Ureter (tissue), 1 donor: Measurements from ENCODE around the gene KDM4B. TPM values are rescaled to one million over a fixed set of nuclear protein-coding genes. Genes with fewer than 3 reads are reported as not detected.
A peak's percentile ranks its signal among the peaks of the same experiment; 100 is the strongest.

Source experiments
- DNase-seq: peaks from one replicate; pipeline ENCODE4 v3.0.0-alpha.2; 2020; ENCODE audit warnings: low spot score
- total RNA-seq: library from RNA; stranded (reverse); gene quantifications from one replicate; pipeline ENCODE4 v1.2.4, GENCODE V29; 2023
- donor health status: DM: yes; HTN: yes; CAD: no.

Gene KDM4B
- total RNA-seq, 1 donor from 2014 or later, result 58.3 TPM

DNA sequence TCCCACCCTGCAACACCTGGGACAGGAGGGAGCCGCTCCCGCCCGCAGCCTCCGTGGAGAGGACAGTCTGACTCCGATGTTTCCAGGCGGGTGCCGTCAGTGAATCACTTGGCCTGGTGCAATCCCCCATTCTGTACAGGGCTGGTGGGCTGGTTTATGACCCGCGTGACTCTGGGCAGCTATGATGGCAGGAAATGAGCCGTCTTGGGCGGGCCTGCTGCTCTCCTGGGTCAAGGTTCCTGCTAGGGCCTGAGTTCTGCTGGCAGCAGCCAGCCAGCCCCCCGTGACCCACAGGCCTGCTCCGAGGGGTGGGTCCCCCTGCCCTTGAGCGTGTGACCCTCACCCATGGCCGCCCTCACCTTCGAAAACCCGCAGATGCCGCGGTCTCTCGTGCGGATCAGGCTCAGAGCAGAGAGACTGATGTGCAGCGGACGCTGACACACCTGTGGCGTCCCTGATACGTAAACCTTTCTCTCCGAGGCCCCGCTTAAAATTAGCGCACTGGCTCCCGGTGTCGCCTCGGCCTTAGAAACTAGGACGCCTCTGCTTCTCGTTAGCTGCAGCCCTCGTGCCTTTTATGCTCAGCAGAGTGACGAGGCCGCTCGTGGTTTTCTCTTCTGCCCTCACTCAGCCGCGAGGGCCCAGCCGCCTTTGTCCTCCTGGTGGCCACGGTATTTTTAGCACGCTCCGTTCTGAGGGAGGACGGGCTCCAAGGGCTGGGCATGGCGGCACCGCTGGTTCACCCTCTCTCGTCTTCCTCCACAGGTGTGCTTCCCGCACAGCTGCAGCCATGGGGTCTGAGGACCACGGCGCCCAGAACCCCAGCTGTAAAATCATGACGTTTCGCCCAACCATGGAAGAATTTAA lies 63.4 kb downstream of the KDM4B start:
- DNase-seq, result peak; percentile 43

DNA sequence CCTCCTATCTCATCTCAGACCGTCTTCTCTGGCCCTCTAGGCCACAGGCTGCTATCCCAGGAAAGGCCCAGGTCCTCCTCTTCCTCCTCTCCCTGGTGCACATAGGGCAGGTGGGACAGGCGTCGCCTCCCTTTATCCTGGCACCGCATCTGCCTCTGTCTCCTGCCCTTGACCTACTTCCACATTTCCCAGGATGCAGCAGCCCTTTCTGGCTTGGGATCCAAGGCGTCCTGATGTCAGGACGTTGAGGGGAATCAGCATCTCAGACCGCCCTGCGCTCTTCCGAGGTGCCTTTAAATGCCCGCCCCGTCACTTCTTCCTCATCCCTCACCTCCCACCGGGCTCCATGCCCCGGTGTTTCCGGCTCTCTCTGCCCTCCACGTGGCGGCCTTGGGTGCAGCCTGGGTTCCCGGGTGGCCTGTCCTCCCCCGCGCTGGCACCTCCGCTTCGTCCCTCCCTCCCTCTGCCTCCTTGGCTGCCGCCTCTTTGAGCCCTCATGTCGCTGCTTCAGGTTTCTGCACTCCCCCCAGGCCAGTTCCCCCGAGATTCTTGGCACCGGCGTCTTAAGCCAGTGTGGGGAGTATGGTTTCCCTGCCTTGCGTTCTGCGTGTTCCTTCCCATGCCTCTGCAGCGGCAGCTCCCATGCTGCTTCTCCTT lies 66.3 kb downstream of the KDM4B start:
- DNase-seq, result no peak

DNA sequence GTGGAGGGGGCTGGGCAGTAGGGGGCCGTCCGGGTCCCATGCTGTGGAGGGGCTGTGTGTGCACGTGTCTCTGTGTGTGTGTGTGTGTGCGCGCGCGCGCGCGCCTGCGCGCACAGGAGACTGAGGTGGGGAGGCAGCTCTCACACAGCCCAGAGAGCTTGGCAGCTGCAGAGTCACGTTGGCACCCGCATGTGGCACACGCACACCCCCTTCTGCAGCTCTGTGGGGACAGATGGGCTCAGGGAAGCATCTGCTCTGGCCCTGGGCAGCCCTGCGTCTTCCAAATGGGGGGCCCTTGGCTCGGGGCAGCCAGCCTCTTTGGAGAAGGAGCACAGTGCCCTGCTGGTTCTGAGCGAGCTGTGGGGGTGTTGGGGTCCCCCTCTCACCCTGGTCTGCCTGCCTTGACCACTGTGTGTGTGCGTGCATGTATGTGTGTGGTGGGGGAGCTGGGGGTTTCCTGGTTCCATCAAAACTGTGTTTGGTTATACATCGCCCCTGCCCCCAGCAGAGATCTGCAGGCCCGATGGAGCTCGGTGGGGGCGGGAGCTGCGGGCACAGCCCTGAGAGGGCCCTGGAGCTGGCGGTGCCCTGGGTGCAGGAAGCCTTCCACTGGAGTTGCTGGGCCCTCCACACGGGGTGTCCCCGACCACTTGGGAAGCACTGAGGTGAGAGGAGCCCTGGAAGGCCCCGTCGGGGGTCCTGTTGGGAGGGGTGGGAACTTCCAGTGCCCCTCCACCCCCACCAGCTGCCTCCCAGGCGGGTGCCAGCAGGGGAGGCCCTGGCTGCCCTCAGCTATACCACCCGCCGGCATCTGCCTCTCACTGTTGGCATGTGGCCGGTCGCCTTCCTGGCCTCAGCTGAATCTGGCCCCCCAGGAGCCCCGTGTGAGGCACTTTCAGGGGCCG lies 67.1 kb downstream of the KDM4B start:
- DNase-seq, result no peak

DNA sequence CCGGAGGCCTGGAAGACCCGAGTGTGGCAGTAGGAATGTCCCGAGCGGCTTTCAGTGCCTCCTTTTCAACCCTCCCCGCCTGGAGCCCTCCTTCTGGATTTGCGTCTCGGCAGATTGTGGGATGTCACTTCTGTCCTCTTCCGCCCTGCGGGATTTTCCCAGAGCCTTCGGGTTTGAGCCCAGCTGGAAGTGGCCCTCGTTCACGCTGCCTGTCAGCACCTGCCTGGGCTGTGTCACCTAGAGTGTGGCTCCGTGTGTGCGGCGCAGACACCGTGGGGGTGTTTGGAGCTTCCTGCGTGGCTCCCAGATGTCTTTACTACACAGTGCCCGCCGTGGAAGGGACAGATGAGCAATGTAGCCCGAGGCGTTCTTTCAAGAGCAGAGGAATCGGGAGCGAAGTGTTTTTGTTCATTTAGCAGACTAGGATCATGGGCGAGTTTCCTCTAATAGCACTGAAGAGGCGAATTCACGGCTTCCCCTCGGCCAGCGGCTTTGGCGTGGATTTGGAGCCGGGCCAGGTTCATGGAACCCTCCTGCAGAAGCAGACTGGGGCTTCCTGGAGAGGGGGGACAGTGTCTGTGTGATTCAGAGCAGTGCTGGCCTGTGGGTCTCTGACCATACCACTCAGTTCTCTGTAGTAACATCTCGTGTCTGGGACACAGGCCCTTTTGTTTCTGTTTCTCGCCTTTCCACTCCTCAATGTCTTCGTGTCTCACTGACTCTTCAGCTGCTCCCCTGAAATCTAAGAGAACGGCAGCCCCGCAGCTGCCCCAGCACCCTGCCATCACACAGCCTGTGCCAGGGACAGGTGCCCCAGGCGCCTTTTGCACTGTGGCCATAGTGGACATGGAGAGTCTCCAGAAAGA lies 68.0 kb downstream of the KDM4B start:
- no peak for DNase-seq

DNA sequence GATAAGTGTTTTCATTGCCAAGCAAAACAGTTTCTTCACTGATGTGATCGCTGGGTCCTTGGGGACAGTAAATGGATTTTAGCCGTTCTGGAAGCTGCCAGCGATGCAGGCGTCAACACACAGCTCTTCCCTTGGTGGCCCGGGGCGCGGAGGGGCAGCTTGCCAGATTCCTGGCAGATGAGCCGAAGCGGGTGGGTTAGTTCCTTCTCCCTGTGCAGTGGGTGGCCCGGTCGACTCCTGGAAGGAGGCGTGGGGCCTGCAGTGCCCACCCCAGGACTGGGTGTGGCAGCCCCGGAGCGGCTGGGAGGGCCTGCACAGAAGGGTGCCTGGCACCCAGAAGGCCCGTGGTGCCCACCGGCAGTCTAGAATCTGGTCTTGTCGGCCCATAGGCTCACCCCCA lies 69.0 kb downstream of the KDM4B start:
- no peak for DNase-seq

DNA sequence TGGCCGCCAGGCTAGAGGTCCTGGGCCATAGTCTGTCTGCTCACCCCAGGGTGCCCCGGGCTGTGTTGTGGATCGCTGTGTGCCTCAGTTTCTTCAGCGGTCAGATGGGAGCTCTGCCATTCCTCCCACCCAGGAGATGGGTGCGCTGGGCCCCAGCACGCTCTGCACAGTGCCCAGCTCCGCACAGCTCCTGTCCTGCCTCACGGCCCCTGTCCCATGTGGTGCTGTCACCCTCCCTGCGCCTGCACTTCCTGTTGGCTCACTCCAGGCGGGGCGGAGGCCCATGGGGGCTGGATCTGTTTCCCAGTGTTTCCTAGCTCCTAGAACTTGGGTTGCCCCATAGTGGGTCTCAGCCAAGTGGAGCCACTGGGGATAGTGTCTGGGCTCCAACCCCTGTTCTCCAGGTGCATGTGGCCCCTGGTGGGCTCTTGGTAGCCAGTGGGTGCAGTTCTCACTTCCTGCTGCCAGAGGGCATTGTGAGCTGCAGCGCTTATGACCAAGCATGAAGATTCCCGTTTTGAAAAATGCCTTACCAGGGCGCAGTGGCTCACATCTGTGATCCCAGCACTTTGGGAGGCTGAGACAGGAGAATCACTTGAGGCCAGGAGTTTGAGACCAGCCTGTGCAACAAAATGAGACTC lies 69.8 kb downstream of the KDM4B start:
- DNase-seq, result no peak

DNA sequence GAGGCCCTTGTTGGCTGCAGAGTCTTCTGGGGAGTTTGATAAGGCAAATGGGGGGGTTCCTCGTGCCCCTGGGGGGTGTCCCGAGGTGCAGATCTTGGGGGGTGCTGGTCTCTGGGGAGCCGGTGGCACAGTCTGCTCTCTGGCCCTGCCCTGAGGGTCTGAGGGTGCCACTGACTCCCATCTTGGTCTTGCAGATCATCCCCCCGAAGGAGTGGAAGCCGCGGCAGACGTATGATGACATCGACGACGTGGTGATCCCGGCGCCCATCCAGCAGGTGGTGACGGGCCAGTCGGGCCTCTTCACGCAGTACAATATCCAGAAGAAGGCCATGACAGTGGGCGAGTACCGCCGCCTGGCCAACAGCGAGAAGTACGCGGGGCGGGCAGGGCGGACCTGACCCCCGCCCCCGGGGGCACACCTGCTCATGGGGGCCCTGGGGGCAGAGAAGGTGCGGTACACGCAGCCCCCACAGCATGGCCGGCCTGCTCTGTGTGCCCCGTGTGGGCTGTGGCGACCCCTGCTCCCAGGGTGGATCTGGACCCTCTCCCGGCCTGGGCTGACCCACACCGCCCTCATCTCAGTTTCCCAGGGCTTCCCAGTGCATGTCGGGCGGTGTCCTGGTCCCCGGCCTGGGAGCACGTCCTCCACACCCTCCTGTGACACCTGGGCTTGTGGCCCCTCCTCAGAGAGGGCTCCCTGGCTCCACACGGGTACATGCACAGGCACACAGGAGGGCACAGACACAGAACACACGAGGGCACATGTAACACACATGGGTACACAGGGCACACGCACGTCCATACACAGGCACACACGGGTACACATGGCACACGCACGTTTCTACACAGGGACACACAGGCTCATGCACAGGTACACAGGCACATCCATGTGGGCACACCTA lies 71.0 kb downstream of the KDM4B start:
- no peak for DNase-seq

DNA sequence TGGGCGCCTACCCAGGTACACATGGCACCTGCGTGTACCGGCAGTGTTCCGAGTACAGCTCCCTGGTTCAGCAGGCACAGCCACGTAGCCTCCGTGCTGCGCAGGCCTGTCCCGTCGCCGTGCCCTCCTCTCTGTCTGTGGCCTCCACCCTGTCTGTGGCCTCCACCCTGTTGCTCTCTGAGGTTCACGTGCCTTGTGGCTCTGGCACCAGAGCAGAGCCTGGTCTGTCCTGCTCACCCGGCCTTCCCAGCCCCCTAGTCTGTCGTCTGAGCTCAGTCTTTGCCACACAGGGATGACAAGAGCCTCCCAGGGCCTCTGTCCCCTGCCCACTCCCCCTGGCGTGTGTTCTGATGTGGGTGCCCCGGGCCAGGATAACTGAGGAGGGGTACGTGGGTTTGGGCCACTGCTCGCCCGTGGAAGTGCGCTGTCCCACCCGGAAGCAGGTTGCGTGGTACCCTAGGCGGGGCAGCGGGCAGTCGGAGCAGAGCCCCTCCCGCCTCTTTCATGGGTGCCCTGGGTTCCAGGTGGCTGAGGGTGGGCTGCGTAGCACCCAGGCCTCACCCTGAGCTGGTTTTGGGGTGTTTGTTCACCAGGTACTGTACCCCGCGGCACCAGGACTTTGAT lies 71.7 kb downstream of the KDM4B start:
- no peak for DNase-seq

DNA sequence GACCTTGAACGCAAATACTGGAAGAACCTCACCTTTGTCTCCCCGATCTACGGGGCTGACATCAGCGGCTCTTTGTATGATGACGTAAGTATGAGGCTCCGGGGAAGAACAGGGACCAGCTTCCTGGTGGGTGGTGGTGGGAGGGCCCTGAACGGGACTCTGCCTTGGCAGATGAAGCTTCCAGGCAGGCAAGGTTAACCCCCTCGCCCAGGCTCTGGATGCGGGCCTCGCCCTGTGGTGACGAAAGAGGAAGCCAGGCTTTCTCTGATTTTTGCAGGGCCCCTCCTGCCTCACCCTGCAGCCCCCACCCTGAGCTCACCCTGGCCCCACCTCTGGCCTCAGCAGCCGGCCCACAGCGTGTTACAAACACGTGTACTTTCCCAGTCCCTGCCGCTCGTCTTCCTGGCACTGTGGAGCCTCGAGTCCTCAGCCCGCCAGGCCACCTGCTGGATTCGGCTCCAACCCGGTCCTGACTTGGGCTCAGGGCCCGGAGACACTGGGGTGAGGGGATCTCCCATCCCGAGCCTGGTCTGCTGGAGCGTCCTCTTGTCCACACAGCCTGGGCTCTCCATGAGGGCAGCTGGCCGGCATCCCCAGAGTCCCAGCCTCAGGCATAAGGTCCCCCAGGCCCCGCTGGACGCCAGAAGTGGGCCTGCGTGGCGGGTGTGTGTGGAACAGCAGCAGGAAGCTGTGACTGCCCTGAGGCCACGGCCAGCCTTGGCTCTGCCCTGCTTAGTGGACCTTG lies 72.4 kb downstream of the KDM4B start:
- DNase-seq, result no peak

DNA sequence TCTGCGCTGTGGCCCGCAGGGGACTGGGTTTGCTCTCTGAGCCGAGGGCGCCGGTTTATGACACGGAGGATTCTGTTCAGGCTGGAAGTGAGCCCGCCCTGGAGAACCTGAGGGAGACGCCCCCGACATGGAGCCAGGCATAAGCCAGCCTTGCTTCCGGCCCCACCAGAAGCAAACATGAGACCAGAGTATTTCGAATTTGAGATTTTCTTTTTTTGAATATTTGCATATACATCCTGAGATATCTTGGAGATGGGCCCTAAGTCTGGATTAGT lies 72.9 kb downstream of the KDM4B start:
- no peak for DNase-seq

DNA sequence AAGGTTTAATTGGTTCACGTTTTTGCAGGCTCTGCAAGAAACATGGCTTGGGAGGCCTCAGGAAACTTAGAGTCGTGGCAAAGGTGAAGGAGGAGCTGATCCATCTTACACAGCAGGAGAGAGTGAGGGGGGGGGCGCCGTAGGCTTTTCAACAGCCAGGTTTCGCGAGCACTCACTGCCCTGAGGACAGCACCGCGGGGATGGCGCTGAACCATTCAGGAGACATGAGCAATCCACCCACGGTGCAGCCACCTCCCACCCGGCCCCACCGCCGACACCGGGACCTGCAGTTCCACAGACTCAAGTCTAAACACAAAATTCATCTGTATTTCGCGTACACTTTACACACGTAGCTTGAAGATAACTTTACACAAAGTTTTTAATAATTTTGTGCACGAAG lies 73.6 kb downstream of the KDM4B start:
- no peak for DNase-seq

DNA sequence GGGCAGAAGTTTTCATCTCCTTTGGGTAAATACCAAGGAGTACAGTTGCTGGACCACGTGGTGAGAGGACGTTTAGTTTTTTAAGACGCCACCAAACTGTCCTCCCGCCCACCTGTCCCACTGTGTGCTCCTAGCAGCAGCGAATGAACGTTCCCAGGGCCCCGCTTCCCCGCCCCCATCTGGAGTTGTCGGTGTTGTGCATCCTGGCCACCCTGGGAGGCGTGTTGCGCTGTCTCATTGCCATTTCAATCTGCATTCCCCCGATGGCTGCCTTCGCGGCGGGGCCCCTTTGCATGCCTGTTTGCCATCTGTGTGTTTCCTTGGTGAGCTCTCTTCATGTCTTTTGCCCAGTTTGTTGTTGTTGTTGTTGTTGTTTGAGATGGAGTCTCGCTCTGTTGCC lies 76.1 kb downstream of the KDM4B start:
- DNase-seq, result no peak

DNA sequence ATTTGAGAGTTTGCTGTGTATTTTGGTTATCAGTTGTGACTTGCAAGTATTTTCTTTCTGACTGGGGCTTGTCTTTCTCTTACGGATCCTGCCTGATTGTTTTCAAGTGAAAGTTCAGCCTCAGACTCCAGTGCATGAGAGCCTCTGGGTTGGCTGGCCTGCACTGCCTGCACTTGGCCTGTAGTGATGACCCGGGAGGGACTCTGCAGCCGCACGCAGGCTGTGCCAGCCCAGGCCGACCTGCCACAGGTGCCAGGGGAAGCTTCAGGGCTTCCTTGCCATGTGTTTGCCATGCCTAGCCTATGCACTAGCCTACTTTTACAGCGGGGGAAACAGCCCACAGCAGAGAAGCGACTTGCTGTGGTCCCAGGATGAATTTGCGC lies 77.0 kb downstream of the KDM4B start:
- DNase-seq, result no peak

DNA sequence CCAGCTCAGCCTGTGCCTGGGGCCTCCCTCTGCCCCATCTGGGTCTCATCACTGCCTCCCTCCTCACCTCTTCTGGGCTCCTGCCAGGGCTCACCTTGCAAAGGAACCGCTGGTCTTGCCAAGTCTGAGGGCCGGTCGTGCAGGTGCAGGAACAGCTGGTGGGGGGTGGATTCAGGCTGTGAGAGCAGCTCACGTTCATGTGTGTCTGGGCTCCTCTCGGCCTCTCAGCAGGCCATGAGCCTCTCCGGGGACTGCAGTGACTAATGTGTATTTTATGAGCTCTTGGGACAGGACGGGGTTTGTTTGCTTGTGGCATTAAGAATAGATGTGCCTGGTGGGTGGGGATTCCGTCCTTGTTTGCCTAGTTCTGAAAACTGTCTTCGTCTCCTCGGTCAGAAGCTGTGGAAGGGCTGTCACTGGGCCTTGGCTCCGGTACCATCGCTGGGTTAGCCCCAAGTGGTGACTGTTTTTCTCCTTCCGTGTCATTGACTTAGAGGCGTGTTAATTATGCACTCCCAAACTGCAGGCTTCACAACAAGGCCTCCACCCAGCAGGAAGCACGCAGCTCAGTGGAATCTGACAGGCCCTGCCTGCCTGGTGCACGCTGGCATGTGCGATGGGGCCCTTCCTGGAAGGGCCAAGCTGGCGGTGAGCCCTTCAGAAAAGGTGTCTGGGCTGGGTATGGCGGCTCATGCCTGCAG lies 77.6 kb downstream of the KDM4B start:
- no peak for DNase-seq

DNA sequence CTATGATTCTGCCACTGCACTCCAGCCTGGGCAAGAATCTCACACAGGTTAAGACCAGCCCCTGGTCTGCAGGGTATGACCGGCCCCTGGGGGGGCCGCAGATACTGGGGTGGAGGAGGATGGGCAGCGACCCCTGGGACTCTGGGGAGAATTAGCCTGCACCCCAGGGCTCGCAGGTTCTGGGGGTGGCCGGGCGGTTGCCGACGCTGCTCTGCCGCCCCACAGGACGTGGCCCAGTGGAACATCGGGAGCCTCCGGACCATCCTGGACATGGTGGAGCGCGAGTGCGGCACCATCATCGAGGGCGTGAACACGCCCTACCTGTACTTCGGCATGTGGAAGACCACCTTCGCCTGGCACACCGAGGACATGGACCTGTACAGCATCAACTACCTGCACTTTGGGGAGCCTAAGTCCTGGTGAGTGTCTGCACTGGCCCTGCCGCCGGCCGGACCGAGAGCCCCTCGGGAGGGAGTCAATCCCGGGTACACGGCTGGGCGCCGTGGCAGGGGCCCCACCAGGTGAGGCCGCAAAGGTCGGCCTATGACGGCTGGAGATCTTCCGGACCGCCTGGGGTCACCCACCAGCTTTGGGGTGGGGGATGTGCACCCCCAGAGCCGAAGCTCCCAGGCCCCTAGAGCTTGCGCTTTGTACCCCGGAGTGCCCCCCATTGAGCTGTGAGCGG lies 78.5 kb downstream of the KDM4B start:
- DNase-seq, result no peak

DNA sequence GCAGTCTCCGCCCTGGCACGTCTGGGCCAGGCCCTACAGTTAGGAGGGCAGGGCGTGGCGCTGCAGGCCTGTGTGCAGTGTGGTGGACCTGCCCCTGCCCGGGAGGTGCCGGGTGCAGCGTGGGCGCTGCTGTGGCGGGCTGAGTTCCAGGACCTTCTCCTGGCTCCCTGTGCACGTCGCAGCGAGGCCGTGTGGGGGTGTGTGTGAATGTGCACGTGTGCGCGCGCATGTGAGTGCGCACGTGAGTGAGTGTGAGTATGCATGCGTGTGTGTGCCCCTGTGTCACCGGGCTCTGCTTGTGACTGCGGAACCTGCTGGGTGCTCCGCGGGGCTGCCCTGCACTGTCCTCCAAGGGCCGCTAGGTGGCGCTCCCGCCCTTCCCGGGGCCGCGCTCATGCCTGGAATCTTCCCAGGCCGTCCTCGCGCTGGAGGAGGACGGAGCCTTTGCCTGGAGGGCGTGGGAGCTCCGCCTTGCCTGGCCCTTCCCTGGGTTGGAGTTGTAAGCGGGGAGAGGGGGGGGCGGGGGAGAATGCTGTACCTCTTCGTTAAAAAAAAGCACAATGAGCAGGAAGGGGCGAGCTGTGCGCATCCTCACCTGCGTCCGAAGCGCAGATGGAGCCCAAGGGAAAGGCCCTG lies 79.3 kb downstream of the KDM4B start:
- DNase-seq, result peak; percentile 82
